ENCODE results near the gene NTN1.

DNA sequence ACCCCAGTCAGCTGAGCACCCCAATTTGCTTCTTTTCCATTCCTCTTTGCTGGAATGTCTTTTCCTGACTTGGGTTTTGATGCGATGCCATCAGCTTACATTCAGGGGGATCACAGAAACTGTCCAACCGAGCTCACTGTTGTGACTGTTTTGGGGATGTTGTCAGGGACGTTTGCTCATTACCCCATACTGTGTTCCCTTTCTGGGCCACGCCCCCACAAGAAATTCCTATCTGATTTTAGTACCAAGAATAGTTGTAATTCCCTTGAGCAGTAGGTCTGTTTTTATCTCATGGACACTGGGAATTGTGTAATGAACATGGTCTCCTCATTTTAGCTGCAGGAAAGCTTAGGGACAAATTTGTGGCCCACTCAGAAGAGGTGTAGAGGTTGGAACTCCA lies 2.6 kb upstream of the NTN1 start:
- TF ChIP-seq, protein P1, sequence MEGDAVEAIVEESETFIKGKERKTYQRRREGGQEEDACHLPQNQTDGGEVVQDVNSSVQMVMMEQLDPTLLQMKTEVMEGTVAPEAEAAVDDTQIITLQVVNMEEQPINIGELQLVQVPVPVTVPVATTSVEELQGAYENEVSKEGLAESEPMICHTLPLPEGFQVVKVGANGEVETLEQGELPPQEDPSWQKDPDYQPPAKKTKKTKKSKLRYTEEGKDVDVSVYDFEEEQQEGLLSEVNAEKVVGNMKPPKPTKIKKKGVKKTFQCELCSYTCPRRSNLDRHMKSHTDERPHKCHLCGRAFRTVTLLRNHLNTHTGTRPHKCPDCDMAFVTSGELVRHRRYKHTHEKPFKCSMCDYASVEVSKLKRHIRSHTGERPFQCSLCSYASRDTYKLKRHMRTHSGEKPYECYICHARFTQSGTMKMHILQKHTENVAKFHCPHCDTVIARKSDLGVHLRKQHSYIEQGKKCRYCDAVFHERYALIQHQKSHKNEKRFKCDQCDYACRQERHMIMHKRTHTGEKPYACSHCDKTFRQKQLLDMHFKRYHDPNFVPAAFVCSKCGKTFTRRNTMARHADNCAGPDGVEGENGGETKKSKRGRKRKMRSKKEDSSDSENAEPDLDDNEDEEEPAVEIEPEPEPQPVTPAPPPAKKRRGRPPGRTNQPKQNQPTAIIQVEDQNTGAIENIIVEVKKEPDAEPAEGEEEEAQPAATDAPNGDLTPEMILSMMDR (IDR thresholded peaks at IDR 0.05): no peak
- TF ChIP-seq POLR2A (IDR thresholded peaks at IDR 0.05): no peak
